ENCODE results near the gene CUX1.
A peak's percentile ranks its signal among the peaks of the same experiment; 100 is the strongest.

The CUX1 gene

DNA sequence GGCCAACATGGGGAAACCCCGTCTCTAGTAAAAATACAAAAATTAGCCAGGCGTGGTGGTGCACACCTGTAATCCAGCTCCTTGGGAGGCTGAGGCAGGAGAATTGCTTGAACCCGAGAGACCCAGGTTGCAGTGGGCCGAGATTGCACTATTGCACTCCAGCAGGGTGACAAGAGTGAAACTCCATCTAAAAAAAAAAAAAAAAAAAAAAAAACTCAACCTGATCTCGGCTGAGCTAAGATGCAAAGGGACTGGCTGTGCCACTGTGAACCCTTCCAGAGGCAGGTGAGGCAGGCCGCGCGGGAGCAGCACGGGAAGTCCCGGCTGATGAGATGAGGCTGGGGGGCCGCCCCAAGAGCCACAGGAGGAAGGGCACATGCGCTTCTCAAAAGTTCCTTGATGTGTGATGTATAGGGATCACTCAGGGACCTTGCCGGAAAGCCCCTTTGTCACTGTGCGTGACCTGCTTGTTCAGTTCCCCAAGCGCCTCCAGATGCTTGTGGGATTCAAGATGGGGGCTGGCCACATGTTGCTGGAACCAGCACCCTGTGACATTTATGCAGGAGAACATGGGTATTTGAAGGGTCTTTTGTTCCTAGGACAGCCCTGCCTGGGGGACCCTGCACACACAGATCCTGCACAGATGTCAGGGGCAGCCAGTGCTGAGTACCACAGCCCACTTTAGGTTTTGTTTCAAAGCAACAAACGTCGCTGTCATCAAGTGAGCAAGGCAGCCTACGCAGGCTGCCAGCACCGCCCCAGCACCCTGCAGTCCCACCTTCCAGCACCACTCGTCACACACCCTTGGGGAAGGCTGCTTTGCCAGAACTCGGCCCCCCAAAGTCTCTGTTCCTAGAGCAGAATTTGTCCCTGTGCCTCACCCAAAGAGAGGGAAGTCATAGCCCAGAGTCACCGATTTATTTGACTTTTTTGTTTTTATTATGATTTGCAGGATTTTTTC, 394.4 kb downstream of the CUX1 start:
- no peak for TF ChIP-seq GATA2 (IDR thresholded peaks at IDR 0.05; ENCODE audit: low read depth, low read length)
- no peak for TF ChIP-seq GATA3 (IDR thresholded peaks at IDR 0.05; ENCODE audit: low read depth, low read length)

DNA sequence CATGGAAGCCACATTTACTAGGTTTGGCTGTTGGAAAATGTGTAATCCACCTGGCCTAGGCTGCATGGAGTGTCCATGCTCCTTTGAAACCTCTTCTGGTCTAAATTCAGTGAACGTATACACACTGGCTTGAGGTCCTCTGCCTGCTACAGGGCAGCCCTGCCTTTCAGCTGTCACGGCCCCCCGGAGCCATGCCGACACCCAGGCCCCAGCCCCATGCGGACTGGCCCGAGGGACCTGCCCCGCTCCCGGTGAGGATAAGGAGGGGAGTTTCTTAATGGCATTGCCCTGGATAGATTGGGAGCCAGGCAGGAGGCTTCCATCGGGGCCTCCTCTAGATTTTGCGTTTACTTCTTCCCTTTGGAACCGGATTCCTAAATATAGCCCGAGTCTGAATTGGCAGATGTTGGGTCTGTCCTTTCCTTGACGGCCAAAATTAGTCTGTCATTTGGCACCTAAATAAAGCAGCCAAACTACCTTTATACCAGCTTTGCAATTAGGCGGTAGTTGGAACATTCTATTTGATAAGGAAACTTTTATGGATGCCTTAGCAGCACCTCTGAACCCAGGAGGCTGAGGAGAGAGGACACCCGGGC, 397.1 kb downstream of the CUX1 start:
- TF ChIP-seq GATA2 (IDR thresholded peaks at IDR 0.05; ENCODE audit: low read depth, low read length), result no peak
- TF ChIP-seq GATA3 (IDR thresholded peaks at IDR 0.05; ENCODE audit: low read depth, low read length), result no peak

GRCh38 chr7:102215256-102215655, 397.8 kb downstream of the CUX1 start:
- TF ChIP-seq GATA2 (IDR thresholded peaks at IDR 0.05; ENCODE audit: low read depth, low read length), result no peak
- no peak for TF ChIP-seq GATA3 (IDR thresholded peaks at IDR 0.05; ENCODE audit: low read depth, low read length)

DNA sequence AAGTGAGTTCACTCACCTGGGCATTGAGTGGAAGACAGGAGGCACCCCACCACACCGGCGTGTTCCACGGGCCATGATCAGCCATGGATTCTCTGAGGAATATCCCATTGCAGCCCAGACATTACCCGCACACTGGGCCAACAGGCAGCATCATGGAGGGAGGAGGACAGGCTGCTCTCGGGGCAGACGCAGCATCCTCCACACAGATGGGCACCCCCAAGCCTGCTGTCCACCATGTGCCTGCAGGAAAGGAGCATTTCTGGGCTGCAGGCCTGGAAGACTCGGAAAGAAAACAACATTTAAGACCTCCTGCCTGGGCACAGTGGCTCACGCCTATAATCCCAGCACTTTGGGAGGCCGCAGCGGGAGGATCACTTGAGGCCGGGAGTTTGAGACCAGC, 398.3 kb downstream of the CUX1 start:
- TF ChIP-seq GATA3 (IDR thresholded peaks at IDR 0.05; ENCODE audit: low read depth, low read length), result no peak

GRCh38 chr7:102216573-102217314, 399.3 kb downstream of the CUX1 start:
- TF ChIP-seq GATA3 (IDR thresholded peaks at IDR 0.05; ENCODE audit: low read depth, low read length), result no peak; the same call in 1 of the 2 replicates
- TF ChIP-seq GATA2 (IDR thresholded peaks at IDR 0.05; ENCODE audit: low read depth, low read length), result peak; percentile 83

- TF ChIP-seq GATA3 (IDR thresholded peaks at IDR 0.05; ENCODE audit: low read depth, low read length) (no peak), GATA2 (IDR thresholded peaks at IDR 0.05; ENCODE audit: low read depth, low read length) (no peak)
Observed at GRCh38 chr7:102220229-102220850, 402.9 kb downstream of the CUX1 start.

GRCh38 chr7:102220960-102221800, 403.8 kb downstream of the CUX1 start:
- TF ChIP-seq GATA3 (IDR thresholded peaks at IDR 0.05; ENCODE audit: low read depth, low read length) (no peak), GATA2 (IDR thresholded peaks at IDR 0.05; ENCODE audit: low read depth, low read length) (no peak)

DNA sequence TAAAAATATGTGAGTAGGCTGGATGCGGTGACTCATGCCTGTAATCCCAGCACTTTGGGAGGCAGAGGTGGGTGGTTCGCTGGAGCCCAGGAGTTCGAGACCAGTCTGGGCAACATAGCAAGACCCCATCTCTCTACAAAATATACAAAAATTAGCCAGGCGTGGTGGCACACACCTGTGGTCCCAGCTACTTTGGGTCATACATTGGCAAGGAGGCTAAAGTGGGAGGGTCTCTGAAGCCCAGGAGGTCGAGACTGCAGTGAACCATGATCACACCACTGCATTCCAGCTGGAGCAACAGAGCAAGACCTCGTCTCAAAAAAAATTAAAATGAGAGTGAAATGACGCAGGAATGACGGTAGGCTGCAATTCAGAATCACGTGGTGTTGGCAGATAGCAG, 404.5 kb downstream of the CUX1 start:
- TF ChIP-seq GATA3 (IDR thresholded peaks at IDR 0.05; ENCODE audit: low read depth, low read length) (no peak), GATA2 (IDR thresholded peaks at IDR 0.05; ENCODE audit: low read depth, low read length) (no peak)

DNA sequence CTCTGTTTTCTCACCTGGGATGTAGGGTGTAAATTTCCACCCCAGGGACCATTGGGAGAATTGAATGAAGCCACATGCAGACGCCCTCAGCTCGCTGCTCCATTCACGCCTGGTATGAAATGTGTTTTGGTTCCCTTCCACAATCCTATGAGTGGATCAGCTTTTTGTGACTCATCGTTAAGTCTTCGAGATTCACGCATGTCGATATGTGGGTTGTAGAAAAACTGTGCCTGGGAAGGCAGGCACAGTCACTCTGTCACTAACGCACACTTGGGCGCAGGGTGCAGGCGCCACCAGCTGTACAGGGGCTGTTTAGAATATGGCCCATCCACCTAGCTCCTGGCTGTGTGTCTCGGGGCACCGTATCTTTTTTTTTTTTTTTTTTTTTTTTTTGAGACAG, 405.0 kb downstream of the CUX1 start:
- TF ChIP-seq GATA2 (IDR thresholded peaks at IDR 0.05; ENCODE audit: low read depth, low read length) (no peak), GATA3 (IDR thresholded peaks at IDR 0.05; ENCODE audit: low read depth, low read length) (no peak)

DNA sequence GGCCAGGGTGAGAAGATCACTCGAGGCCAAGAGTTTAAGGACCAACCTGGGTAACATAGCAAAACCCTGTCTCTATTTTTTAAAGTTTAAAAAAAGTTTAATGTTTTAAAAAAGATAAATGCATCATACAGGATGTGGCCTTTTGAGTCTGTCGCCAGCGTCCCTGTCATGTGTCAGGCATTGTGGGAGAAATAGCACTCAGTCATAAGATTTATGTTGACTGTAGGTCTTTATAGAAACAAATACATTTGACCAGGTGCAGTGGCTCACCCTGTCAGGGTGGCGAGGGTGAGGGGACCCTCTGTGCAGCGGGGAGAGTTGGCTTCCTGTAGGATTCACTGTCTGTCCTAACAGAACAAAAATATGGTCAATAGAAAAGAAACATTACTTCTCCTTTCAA, 405.8 kb downstream of the CUX1 start:
- TF ChIP-seq GATA3 (IDR thresholded peaks at IDR 0.05; ENCODE audit: low read depth, low read length) (no peak), GATA2 (IDR thresholded peaks at IDR 0.05; ENCODE audit: low read depth, low read length) (no peak)

DNA sequence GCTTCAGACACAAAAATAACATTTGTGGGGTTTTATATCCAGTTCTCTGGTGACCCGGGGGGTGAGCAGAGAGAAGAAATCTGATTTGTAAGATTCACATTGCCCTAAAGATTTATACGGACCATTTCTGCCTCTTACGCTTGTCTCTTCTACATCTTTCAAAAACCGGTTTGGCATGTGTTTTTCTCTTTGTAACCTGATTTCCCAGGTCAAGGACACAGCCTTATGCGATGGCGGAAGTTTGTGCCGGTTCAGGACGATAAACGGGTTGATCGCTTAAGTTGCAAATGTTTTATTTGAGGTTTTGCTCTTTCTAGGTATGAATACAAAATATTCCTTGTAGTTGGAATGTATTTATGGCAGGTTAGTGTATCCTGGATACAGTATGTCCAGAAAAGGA, 407.6 kb downstream of the CUX1 start:
- TF ChIP-seq GATA3 (IDR thresholded peaks at IDR 0.05; ENCODE audit: low read depth, low read length), result no peak
- no peak for TF ChIP-seq GATA2 (IDR thresholded peaks at IDR 0.05; ENCODE audit: low read depth, low read length)

DNA sequence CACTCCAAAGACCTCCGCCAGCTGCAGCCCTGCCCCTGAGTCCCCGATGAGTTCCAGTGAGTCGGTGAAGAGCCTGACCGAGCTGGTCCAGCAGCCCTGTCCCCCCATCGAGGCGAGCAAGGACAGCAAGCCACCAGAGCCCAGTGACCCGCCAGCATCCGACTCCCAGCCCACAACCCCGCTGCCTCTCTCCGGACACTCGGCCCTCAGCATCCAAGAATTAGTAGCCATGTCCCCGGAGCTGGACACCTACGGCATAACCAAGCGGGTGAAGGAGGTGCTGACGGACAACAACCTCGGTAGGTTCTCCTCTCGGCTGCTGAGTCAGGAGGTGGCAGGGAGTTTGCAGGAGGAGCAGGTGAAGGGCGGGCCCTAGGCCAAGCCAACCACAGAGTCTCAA, 409.9 kb downstream of the CUX1 start:
- TF ChIP-seq GATA3 (IDR thresholded peaks at IDR 0.05; ENCODE audit: low read depth, low read length) (no peak), GATA2 (IDR thresholded peaks at IDR 0.05; ENCODE audit: low read depth, low read length) (no peak)

DNA sequence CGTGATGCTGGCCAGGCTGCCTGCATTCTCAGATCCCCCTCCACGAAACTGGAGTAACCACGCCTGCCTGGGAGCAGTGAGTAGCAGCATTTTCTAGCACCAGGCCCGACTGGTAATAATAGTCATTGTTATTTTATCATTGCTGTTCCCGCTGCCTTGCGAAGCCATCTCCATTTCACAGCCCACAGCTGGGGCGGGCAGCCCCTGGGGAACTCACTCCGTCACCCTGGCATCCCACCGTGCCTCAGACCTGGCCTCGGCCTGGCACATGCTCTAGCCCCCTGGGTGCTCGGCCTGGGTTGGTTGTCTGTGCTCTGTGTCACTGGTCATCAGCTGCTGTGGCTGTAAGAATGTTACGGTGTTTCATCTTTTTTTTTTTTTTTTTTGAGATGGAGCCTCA, 411.5 kb downstream of the CUX1 start:
- TF ChIP-seq GATA3 (IDR thresholded peaks at IDR 0.05; ENCODE audit: low read depth, low read length), result no peak
- TF ChIP-seq GATA2 (IDR thresholded peaks at IDR 0.05; ENCODE audit: low read depth, low read length), result no peak

Measured in SH-SY5Y (cell line).